ENCODE measurements around the gene KLHL30.

KLHL30 gene

DNA sequence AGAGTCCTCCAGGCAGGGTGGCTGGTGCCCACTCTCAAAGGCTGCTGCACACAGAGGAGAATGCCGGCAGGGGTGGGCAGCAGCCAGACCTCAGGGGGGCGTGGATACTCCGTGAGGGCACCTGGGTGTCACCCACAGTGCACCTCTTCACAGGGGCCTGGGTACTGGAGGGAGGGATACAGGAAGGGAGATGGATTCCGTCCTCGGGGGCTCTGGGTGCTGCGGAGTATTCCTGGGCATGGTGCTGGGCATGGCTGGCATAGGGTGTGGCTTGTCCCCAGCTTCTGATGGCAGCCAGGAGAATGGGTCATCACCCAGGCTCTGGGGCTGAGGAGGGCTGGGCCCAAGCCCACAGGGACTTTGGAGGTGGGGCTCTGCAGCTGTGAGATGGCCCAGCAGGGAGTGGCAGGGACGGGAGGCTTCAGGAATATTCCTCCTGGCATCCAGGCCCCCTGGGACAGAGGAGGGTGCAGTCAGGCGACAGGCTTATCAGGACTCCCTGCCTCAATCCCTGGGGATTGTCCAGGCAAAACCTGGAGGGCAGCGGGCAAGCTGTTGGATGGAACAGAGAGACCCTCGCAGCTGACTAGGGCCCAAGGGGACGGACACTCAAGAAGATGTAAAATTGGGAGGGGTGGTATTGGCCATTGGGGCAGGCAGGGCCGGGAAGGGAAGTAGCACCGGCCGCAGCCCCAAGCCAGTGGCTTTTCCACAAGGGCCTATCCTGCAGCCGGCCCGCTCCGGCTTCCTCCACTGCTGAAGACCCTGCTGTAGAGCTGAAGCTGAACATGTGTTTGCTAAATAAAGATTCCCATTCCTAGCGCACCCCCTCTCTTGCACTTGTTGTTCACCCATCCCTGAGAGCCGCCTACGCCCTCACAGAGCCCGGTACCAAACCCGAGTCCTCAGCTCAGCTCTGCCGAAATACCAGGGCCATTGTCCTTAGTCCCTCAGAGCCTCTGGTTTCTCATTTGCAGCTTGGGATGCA is 5.7 kb upstream of the KLHL30 start:
- no peak for DNase-seq (ENCODE audit: low read depth in 2 of 2)

DNA sequence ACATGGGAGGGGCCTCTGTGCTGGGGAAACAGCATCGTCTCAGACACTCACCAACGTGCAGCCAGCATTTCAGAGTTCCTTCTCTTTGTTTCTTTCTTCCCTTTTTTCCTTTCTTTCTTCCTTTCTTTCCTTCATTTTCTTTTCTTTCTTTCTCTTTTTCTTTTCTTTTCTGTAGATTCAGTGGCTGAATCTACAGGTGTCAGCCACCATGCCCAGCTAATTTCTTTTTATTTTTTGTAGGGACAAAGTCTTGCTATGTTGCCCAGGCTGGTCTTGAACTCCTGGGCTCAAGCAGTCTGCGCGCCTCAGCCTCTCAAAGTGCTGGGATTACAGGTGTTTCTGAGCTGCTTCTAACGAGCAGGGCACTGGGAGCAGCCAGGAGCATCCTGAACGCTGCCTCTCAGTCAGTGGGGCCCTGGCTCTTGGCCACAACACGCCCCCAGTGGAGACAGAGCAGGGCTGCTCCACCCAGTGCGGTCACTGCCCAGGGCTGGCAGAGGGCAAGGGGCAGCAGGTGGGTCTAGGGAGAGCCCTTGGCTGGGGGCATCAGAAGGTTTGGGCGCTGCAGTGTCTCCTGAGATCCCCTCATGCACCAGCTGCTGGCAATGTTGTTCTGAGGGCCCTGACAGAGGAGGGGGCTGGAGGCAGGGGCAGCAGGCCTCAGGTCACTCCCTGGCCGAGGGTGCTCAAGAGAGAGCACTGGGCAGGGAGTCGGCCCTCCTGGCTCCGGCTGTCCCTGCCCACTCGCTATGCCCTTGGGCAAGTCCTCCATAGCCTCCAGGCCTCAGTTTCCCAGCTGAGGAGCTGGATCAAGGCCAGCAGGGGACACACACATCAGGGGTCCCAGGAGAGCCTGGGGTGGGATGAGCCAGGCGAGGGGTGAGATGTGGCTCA is 4.7 kb upstream of the KLHL30 start:
- DNase-seq (ENCODE audit: low read depth in 2 of 2) = no peak

DNA sequence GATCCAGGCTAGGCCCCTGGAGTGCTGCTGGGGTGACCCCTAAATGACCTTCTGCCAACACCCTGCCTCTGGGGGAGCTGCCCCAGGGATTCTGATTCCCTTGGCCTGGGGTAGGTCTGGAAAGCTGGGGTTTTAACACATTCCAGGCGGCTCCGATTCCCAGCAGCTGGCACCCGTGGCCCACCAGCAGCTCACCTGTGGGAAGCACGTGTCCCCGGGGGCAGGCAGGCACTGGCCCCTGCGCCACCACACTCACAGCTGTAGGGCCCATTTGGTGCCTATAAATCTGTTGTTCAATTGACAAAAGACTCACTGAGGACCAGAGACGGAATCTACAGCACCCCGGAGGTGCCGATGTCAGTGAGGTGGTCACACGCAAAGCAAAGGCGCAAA is 4.1 kb upstream of the KLHL30 start:
- no peak for DNase-seq (ENCODE audit: low read depth in 2 of 2)

DNA sequence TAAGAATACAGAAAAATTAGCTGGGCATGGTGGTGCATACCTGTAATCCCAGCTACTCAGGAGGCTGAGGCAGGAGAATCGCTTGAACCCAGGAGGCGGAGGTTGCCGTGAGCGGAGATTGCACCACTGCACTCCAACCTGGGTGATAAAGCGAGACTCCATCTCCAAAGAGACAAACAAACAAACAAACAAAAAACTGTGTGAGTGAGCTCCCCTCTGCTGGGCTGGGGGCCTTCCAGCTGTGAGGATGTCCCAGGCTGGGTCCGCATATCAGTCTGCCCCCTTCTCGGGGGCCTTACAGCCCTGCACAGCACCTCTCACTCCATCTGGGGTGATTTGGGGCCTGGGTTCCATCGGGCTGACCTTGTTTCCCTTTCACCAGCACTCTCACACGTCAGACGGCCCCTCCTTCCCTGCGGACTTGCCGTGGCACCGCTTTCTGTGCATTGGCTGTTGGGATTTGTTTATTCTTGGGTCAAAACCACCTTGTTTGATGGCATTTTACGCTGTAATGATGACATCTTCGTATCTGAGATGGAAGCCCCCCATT is 2.8 kb upstream of the KLHL30 start:
- DNase-seq (ENCODE audit: low read depth in 2 of 2) = no peak

DNA sequence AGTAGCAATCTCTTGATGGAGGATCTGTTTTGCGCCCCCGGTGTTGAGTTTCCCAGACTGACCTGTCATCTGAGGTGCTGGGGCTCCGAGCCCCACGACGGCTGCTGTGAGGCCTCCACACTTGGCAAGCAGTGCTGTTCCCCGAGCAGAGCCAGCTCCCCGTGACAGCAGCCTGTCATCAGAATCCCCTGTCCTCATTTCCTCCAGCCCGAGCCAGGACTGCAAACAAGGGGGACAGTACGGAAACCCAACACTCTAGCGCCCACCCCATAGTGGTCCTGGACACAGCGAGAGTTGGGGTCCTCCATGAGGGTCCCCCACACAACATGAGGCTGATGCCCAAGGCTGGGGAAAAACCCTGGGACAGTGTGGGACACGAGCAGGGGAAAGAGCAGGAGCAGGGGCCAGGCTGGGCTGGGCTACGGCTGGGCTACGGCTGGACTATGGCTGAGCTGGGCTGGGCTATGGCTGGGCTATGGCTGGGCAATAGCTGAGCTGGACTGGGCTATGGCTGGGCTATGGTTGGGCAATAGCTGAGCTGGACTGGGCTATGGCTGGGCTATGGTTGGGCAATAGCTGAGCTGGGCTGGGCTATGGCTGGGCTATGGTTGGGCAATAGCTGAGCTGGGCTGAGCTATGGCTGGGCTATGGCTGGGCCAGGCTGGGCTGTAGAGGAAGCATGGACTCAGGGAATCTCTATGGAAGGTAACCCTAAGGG is 1.5 kb upstream of the KLHL30 start:
- DNase-seq (ENCODE audit: low read depth in 2 of 2) = no peak

DNA sequence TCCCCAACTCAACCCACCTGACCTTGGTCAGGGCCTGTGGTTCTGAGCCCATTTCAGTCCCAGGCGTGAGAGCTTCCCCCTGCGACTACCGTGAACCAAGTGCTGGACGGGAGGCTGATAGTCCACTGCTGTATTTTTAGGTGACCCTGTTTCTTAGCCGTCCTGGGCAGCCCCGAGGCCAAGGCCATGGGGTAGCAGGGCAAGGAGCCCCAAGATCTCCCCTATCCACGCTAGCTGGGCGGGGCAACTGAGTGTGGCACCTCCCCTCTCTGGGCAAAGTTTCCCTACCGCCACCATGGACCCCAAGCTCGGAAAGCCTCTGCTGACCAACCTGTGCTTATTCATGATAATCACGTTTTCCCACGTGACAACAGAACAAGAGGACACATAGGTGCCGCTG is 583 bp upstream of the KLHL30 start:
- no peak for DNase-seq (ENCODE audit: low read depth in 2 of 2)

DNA sequence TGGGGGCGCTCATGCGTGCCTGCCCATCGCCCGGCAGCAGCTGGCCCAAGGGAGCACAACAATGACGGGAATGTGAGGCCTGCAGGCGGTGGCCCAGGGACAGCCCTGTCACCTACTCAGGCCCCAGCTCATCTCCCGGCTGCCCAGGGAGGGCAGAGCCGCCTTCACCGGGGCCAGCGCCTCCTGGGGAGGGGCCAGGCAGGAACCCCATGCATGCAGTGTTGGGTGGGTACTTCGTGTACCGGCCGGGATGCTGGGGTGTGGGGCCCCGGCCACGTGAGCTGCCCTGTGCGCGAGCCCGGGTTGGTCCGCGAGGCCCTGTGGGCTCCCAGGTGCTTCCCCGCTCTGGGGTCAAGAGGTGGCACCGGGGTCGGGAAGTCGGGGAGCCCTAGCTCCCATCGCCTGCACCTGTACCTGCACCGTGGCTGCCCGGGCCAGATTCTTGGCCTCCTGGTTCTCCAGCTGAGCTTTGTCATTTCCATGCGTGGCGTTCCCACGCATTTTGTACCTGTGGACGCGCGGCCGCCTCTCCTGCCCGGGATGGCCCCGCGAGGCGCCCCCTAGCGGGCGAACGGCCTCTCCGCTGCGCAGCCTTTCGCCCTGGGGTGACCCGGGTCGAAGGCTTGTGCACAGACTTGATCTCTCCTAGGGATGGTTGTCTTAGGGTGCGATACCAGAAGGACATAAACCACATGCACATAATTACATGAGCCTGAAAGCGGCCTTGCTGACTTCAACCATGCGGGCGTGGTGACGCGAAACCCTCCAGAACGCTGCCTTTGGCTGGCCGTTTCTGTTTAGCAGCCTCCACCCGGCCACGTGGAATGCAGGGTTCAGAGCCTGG is 950 bp downstream of the KLHL30 start:
- peak in 1 of 2 donors; percentile 18 for DNase-seq (ENCODE audit: low read depth in 2 of 2)

DNA sequence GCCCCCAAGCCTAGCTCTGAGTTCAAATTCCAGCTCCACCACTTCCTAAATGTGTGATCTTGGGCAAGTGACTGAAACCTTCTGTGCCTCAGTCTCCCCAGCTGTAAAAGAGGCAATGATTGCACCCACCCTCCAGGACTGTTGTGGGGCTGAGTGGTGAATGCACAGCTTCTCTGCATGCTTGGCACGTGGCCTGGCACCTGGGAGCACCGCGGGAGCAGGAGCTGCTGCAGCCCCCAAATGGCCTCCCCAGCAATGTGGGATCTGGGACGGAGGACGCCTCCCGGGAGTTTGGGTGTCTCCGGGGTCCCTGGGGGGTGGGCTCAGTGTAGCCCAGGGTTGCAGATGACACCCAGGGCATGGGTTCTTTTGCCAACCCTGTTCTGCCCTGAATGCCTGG is 1.6 kb downstream of the KLHL30 start:
- no peak for DNase-seq (ENCODE audit: low read depth in 2 of 2)

DNA sequence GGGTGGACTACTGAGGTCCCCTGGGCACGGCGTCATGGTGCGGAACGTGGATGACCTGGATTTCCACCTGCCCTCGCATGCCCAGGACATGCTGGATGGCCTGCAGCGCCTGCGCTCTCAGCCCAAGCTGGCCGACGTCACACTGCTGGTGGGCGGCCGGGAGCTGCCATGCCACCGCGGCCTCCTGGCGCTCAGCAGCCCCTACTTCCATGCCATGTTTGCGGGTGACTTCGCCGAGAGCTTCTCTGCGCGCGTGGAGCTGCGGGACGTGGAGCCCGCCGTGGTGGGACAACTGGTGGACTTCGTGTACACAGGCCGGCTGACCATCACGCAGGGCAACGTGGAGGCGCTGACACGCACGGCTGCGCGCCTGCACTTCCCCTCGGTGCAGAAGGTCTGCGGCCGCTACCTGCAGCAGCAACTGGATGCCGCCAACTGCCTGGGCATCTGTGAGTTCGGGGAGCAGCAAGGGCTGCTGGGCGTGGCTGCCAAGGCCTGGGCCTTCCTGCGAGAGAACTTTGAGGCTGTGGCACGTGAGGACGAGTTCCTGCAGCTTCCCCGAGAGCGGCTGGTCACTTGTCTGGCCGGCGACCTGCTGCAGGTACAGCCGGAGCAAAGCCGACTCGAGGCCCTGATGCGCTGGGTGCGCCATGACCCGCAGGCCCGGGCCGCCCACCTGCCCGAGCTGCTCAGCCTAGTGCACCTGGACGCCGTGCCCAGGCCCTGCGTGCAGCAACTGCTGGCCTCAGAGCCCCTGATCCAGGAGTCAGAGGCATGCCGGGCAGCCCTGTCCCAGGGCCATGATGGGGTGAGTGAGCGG is 2.5 kb downstream of the KLHL30 start:
- no peak for DNase-seq (ENCODE audit: low read depth in 2 of 2)

DNA sequence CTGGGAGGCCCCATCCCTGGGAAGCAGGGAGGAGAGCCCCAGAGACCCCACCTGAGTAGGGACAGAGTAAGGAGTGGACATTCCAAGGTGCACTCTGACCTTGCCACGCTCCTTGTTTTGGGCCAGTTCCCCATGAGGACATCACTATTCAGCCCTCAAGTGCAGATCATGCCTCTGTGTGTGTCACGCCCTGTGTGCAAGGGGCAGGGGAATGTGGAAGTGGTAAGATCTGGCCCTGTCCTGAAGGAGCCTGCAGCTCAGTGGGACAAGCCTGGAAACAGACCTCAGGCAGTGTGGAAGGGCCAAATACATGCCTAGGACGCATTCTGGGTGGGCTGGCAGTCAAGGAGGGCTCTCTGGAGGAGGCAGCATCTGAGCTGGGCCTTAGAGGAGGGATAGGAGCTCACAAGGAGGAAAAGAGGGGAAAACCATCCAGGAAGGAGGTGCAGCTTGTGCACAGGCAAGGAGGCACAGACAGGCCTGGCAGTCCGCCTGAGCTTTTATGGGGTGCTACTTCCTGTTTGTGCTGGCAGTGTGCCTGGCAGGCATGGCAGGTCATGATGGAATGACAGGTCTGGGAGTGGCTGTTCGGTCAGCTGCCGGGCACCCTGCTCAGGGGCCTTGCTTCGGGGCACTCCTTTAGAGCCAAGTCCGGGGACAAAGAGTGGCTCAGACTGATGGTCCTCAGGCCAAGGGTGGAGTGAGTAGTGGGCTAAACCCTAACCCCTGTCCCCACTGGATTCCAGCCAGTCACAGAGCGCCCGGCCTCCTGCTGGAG is 3.3 kb downstream of the KLHL30 start:
- DNase-seq (ENCODE audit: low read depth in 2 of 2) = no peak

DNA sequence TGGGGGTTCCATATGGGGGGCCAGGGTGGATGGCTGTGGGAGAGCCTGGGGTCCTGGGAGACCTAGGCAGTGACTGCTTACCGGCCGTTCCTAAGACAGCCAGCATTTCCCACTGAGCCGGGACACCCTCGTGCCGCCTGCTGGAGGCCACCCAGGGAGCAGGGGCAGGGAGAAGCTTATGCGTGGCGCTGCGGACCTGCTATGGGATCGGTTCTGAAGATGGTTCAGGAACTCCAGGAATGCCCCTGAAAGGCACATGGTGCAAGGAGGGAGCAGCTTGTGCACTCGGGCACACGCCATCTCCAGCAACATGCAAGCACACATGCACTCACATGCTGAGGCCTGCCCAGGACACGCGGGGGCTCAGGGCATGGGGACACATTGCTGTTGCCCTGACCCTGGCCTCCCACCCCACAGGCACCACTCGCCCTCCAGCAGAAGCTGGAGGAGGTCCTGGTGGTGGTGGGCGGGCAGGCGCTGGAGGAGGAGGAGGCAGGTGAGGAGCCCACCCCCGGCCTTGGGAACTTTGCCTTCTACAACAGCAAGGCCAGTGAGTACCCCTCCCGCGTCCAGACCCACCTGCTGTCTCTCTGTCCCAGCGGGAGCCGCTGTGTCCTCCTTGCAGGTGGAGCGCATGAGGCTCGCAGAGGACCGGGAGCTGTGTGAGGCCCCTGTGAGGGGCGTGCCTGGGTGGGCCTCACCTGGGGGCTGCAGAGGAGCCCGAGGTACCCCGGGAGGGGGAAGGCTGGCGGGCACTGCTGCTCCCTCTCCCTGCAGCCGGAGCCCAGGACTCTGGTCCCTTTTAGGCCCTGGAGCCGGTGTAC is 4.1 kb downstream of the KLHL30 start:
- DNase-seq (ENCODE audit: low read depth in 2 of 2) = no peak

DNA sequence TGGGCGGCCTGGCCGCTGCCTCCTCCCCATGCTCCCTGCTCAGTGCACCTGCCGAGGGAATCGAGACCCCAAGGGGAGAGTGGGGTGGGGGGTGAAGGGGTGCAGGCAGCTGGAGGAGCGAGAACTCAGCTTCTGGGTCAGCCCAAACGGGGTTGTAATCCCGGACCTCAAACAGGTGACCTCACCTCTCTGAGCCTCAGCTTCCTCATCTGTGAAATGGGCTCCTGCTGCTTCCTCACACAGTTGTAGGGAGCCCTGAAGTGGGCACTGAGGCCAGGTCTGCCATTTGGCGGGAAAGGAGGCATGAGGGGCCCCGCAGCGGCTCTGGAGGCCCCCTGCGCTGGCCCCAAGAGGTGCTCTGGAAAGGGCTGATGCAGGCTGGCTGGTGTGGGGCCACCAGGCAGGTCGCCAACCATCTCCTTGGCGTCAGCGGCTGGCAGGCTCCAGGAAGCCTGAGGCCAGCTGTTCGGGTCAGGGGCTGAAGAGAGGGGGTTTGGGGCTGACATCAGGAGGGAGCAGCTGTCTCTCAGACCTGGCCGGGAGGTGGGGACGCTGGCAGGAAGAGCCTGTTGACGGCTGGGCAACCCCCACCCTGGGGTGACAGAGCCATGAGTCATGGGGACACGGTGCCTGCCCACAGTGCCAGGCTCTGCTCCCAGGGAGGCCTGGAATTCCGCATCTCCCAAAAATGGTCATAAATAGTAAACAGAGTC is 4.9 kb downstream of the KLHL30 start:
- no peak for DNase-seq (ENCODE audit: low read depth in 2 of 2)

DNA sequence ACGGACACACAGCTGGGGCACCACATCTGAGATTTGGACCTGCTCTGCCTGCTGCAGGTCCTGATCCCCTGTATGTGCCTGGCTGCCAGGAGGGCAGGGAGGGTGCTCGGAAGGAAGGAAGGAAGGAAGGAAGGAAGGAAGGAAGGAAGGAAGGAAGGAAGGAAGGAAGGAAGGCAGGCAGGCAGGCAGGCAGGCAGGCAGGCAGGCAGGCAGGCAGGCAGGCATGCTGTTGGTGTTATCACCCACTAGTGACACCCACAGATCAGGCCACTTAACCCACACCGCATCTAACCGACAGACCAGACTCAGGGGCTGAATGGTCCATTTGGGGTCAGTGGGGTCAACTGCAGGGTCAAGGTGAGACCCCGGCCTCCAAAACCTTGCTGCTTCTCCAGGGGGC is 5.8 kb downstream of the KLHL30 start:
- DNase-seq (ENCODE audit: low read depth in 2 of 2) = no peak

DNA sequence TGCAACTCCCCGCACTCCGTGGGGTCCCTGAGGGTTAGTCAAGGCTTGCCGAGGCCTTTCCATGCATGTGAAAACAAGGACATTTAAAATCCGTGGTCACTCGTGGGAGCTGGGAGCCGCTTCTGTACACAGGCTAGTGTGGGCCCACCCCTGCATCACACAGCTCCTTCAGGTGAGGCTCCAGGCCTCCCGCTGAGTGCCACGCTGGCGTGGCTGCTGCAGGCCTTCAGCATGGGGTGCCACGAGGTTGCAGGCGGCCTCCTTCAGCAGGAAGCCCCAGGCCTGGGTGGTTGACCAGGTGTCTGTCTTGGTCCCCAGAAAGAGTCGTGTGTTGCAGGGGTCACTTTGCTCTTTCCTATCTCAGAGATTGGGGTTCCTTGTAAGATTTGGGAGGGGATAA is 6.6 kb downstream of the KLHL30 start:
- no peak for DNase-seq (ENCODE audit: low read depth in 2 of 2)

DNA sequence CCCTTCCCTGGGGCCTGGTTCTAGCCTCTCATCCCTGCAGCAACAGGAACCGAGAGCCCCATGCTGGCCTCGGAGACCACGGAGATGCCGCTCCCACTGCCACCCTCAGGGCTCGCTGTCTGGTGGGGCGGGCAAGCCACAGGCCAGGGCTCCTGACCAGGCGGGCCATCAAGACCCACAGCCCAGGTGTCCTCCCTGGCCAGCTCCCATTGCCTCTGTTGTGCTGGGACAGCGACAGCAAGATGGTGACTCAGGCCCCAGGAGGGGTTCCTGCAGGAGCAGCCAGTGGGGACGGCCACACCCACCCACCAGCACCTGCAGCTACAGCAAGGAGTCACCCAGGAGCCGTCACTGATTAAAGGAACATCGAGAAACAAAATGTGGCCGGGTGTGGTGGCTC is 7.4 kb downstream of the KLHL30 start:
- no peak for DNase-seq (ENCODE audit: low read depth in 2 of 2)

DNA sequence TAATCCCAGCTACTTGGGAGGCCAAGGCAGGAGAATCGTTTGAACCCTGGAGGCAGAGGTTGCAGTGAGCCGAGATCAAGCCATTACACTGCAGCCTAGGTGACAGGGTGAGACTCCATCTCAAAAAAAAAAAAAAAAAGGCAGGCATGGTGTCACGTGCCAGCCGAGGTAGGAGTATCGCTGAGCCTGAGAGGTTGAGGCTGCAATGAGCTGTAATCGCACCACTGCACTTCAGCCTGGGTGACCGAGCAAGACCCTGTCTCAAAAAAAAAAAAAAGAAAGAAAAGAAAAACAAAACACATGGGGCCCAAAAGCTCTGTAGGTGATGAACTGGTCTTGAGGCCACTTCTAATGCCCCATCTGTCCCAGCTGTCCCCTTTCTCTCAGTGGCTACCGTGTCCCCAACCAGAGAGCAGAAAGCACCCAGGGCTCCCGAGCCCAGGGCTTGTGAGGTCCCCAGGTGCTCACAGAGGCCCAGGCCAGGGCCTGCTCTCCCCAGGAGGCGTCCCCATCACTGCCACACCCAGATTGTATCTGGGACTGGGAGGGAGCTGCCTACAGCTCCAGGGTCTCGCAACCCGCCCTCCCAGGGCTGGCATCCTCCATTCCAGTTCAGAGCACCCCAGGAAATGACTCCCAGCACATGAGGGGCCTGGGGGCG is 8.5 kb downstream of the KLHL30 start:
- DNase-seq (ENCODE audit: low read depth in 2 of 2) = no peak

DNA sequence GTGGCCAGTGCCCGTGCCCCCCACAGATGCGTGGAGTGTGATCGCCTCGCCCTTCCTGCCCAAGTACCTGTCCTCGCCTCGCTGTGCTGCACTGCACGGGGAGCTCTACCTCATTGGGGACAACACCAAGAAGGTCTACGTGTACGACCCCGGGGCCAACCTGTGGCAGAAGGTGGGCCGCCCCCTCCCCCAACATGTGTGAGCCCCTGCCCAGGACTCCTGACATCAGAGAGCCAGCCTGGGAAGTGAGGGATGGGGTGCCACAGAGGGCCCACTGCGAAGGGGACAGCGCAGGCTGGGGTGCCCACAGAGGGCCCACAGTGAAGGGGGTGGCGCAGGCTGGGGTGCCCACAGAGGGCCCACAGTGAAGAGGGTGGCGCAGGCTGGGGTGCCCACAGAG is 10.5 kb downstream of the KLHL30 start:
- no peak for DNase-seq (ENCODE audit: low read depth in 2 of 2)
